Hepatocyte (in vitro differentiated cells): ENCODE measurements around the gene KRTAP4-4.
"Not testable (repeated sequence)": the region's sequence is repeated elsewhere in the genome, so short reads cannot be mapped to it uniquely, and the experiment has no call there.

Experiments
- EZH2 ChIP-seq: fragments of 200-600 bp; sonication (generic); IDR thresholded peaks from 2 replicates; pipeline ENCODE4 v1.6.1; 2016; ENCODE audit warnings: antibody characterized with exemption, mild to moderate bottlenecking, borderline replicate concordance
- EZH2phosphoT487 ChIP-seq: fragments of 200-600 bp; sonication (generic); IDR thresholded peaks from one replicate; pipeline ENCODE4 v1.6.1; 2018; ENCODE audit warnings: antibody characterized with exemption, mild to moderate bottlenecking, low read depth, moderate library complexity; ENCODE audit not compliant: unreplicated experiment, severe bottlenecking
- TF ChIP-seq, protein P1 (sequence below): fragments of 200-600 bp; sonication (generic); IDR thresholded peaks from 2 replicates; pipeline ENCODE4 v1.5.1; 2016; ENCODE audit warnings: antibody characterized with exemption, mild to moderate bottlenecking; ENCODE audit not compliant: poor library complexity

DNA sequence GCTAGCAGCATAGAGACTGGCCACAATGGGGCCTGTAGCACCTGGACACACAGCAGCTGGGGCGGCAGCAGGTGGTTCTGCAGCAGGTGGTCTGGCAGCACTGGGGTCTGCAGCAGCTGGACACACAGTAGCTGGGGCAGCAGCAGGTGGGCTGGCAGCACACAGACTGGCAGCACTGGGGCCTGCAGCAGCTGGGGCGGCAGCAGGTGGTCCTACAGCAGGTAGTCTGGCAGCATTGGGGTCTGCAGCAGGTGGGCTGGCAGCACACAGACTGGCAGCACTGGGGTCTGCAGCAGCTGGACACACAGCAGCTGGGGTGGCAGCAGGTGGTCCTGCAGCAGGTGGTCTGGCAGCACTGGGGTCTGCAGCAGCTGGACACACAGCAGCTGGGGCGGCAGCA, 358 bp downstream of the KRTAP4-4 start:
- TF ChIP-seq, protein P1, sequence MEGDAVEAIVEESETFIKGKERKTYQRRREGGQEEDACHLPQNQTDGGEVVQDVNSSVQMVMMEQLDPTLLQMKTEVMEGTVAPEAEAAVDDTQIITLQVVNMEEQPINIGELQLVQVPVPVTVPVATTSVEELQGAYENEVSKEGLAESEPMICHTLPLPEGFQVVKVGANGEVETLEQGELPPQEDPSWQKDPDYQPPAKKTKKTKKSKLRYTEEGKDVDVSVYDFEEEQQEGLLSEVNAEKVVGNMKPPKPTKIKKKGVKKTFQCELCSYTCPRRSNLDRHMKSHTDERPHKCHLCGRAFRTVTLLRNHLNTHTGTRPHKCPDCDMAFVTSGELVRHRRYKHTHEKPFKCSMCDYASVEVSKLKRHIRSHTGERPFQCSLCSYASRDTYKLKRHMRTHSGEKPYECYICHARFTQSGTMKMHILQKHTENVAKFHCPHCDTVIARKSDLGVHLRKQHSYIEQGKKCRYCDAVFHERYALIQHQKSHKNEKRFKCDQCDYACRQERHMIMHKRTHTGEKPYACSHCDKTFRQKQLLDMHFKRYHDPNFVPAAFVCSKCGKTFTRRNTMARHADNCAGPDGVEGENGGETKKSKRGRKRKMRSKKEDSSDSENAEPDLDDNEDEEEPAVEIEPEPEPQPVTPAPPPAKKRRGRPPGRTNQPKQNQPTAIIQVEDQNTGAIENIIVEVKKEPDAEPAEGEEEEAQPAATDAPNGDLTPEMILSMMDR, result not testable (repeated sequence)
- TF ChIP-seq EZH2, EZH2phosphoT487: not testable (repeated sequence)
